SK-N-SH (cell line): Measurements from ENCODE around the gene GSTM5.

Experiments used
- CTCF ChIP-seq: fragments of 200-600 bp; sonication (generic); IDR thresholded peaks from 2 replicates; pipeline ENCODE4 v1.6.1; 2017; ENCODE audit warnings: antibody characterized with exemption, mild to moderate bottlenecking, moderate library complexity
- EP300 ChIP-seq, 2 experiments: IDR thresholded peaks; 2 replicates each; pipeline versions ENCODE4 v1.4.0 to v1.6.1; 2012; ENCODE audit warnings: borderline replicate concordance in 1 of 2, low read depth in 1 of 2, low read length in 1 of 2
- EZH2phosphoT487 ChIP-seq: fragments of 200-600 bp; sonication (generic); IDR thresholded peaks from 2 replicates; pipeline ENCODE4 v1.6.1; 2017; ENCODE audit warnings: low read depth, mixed run types, mild to moderate bottlenecking, antibody characterized with exemption, moderate library complexity, borderline replicate concordance
- FOSL2 ChIP-seq: IDR thresholded peaks from 2 replicates; pipeline ENCODE4 v1.4.0; 2012; ENCODE audit warnings: low read depth, mild to moderate bottlenecking, moderate library complexity, borderline replicate concordance
- FOXM1 ChIP-seq: IDR thresholded peaks from 2 replicates; pipeline ENCODE4 v1.4.0; 2012; ENCODE audit warnings: low read depth, mild to moderate bottlenecking
- MAX ChIP-seq: IDR thresholded peaks from 2 replicates; pipeline ENCODE4 v1.4.0; 2012; ENCODE audit warnings: low read depth
- MXI1 ChIP-seq: IDR thresholded peaks from 2 replicates; pipeline ENCODE4 v1.6.1; 2012; ENCODE audit warnings: mild to moderate bottlenecking, low read depth, low read length, improper control_type of control experiment
- POLR2AphosphoS5 ChIP-seq: IDR thresholded peaks from 2 replicates; pipeline ENCODE4 v1.6.1; 2012; ENCODE audit warnings: low read depth, low read length
- RCOR1 ChIP-seq: fragments of 150-350 bp; IDR thresholded peaks from 2 replicates; pipeline ENCODE4 v1.6.1; 2017; ENCODE audit warnings: antibody characterized with exemption, low read length
- TAF1 ChIP-seq: IDR thresholded peaks from 2 replicates; pipeline ENCODE4 v1.6.1; 2012; ENCODE audit warnings: low read depth, mild to moderate bottlenecking, low read length, moderate library complexity, borderline replicate concordance
- USF2 ChIP-seq: fragments of 150-350 bp; IDR thresholded peaks from 2 replicates; pipeline ENCODE4 v1.6.1; 2017; ENCODE audit warnings: antibody characterized with exemption, low read length, low read depth, borderline replicate concordance
- YY1 ChIP-seq: IDR thresholded peaks from 2 replicates; pipeline ENCODE4 v1.4.0; 2012; ENCODE audit warnings: low read depth, mild to moderate bottlenecking
- ZBTB33 ChIP-seq: IDR thresholded peaks from 2 replicates; pipeline ENCODE4 v1.4.0; 2012; ENCODE audit warnings: low read depth, borderline replicate concordance

- no peak for TF ChIP-seq RCOR1
- TF ChIP-seq POLR2AphosphoS5, result no peak
- no peak for TF ChIP-seq FOXM1
- no peak for TF ChIP-seq EP300 (IDR thresholded peaks at IDR 0.05; ENCODE audit: borderline replicate concordance in 1 of 2, low read depth in 1 of 2, low read length in 1 of 2)
- no peak for TF ChIP-seq USF2
- TF ChIP-seq CTCF, result no peak
- no peak for TF ChIP-seq EZH2phosphoT487
- no peak for TF ChIP-seq MXI1
- TF ChIP-seq YY1, result no peak
- no peak for TF ChIP-seq ZBTB33
- TF ChIP-seq TAF1, result no peak
- TF ChIP-seq MAX, result no peak
- TF ChIP-seq FOSL2, result no peak
These were observed 50.1 kb downstream of the GSTM5 start for GRCh38 chr1:109762039-109762585.
